Inferior parietal cortex (tissue), 1 donor: Measurements from ENCODE around the gene MED22.
"Not testable (repeated sequence)": the region's sequence is repeated elsewhere in the genome, so short reads cannot be mapped to it uniquely, and the experiment has no call there.

Experiments
- DNase-seq: peaks from one replicate; pipeline ENCODE4 v3.0.0-alpha.2; 2016; ENCODE audit errors: extremely low spot score

Gene MED22

DNA sequence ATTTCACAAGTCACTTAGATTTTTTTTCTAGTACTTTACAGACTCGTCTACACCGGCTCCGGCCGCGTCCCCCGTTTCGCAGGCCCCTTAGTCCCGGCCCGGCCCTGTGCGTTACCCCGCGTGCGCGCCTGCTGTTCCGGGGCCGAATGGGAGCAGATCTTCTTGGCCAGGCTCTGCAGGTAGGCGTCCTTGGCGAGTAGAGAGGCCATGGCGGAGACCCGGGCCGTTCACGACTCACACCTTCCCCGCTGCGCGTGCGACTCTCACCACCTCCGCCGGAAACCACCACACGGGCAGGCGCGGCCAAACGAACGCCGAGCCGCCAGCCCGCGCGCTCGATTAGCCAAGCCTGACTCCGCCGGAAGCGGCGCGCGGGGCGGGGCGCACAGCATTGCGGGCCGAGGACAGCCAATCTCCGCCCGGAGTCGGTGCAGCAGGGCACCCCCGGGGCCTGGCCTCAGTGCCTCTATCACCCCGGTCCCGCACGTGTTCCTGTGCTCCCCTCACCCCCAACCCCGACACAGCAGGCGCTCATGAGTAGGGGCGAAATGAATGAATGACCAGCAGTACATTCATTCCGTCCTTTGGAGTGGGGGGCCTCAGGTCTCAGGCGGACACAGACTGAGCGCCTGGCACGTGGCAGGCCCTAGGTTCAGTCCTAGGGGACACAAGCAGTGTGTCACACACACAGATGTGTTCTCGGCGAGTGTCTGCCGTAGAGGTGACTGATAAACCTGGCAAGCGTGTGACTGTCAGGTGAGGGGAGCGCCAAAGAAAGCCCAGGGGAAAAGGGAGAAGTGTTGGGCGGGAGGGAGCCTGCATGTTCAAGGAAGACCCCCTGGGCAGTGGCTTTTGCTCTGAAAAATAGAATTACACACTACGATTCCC is 11.8 kb downstream of the MED22 start, which contains the start of gene SURF6:
SURF6 (minus strand) TSS at position 265 of the 888 bp plus-strand sequence; CDS start at position 209, 56 bp downstream.
- DNase-seq: peak; percentile 93

- not testable (repeated sequence) for DNase-seq
Measured at GRCh38 chr9:133334888-133335287, 13.0 kb downstream of the MED22 start.

DNA sequence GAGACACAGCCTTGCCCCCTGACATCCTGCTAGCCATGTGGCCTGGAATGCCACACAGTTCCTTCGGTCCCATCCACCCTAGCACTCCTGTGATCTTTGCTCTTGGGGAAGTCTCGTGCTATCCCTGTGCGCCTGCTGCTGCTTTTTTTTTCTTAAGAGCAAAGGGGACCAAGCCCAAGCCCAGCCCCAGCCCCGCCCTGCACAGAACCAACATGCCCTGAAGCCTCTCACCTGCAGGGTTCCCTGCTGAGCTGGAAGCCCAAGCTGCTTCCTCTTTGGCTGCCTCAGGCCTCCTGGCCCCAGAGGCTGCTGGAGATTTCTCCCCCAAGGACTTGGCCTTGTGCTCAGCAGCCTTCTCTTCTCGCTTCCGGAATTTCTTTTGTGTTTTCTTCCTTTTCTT is 13.8 kb downstream of the MED22 start:
- no peak for DNase-seq

DNA sequence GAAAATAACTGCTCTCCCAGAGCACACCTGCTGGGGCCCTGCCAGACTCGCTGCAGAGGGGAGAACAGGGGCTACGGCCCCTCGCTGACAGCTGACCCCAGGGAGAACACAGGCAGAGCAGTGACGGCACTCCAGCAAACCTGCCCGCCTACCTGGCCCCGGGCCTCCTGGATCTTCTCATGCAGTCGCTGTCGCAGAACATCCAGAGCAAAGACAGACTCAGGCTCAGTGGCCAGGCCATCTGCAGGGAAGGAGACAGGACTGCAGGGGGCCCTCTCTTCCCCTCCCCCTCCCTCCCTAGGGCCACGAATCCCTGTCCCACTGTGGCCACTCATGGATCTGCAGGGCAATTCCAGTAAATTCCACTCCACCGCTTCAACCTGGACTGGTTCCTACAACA is 14.4 kb downstream of the MED22 start:
- no peak for DNase-seq

DNA sequence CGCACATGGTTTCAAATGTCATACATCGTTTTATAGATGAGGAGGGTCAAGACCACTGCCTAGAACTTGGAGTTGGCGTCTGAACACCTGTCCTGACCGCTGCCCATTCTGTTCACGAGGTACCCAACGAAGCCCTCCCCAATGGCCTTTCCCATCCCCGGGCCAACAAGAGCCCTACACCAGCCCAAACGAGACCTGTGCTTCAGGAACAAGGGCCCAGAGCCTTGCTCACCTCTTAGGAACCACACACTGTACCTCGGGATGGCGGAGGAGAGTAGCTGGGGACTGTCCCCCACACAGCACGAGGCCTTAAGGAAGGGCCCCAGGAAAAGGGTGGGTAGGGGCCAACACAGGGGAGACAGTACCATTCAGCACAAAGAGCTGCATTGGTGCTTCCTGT is 14.9 kb downstream of the MED22 start:
- no peak for DNase-seq

GRCh38 chr9:133332381-133332730 is 15.6 kb downstream of the MED22 start:
- DNase-seq: no peak

GRCh38 chr9:133331641-133332380 is 16.1 kb downstream of the MED22 start:
- DNase-seq: no peak

GRCh38 chr9:133331221-133331620 is 16.7 kb downstream of the MED22 start:
- no peak for DNase-seq

GRCh38 chr9:133329306-133330156 is 18.4 kb downstream of the MED22 start:
- not testable (repeated sequence) for DNase-seq

- no peak for DNase-seq
Measured at GRCh38 chr9:133327834-133328484, 20.0 kb downstream of the MED22 start.

- DNase-seq: not testable (repeated sequence)
Measured at GRCh38 chr9:133327021-133327420, 20.9 kb downstream of the MED22 start.

DNA sequence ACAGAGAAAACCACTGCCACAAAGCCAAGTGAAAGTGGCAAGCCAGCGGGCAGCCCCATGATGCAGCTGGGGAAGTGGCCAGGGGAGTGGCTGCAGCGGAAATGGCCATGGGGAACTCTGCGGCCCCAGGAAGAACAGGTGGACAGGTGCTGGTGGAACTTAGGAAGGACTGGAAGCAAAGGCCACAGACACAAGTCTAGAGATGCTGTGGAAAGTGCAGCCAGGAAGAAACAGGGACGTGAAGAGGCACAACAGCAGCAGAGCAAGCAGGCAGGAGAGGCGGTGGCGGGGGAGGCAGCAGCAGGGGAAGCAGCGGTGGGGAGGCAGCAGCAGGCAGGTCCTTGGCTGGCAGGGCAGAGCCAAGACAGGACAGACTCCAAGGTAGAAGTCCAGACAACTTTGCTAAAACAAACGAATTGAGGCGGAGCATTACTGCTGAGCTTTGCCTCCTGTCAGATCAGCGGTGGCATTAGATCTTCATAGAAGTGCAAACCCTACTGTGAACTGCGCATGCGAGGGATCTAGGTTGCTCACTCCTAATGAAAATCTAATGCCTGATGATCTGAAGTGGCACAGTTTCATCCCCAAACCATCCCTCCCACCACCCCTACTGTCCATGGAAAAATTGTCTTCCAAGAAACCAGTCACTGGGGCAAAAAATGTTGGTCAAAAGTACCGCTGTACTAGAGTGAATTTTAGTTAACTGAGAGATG is 23.8 kb downstream of the MED22 start:
- DNase-seq: no peak

GRCh38 chr9:133323211-133323610 is 24.7 kb downstream of the MED22 start:
- DNase-seq: no peak

DNA sequence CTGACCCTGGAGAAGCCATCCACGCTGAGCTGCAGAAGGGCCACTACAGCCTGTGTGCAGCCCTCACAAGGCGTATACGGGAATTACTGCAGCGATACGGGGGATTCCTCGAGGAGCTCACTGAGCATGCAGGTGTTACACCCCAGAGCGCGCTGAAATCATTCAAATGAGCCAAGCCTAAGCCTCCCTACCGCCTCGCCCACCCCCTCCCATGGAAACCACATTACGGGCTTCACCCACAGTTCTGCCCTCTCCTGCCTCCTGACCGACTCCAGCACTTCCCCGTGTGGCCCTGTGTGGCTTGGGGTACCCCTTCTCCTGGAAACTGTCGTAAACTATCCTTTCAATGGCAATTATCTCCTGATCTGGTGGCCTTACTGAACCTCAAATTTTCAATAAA is 25.2 kb downstream of the MED22 start:
- no peak for DNase-seq

DNA sequence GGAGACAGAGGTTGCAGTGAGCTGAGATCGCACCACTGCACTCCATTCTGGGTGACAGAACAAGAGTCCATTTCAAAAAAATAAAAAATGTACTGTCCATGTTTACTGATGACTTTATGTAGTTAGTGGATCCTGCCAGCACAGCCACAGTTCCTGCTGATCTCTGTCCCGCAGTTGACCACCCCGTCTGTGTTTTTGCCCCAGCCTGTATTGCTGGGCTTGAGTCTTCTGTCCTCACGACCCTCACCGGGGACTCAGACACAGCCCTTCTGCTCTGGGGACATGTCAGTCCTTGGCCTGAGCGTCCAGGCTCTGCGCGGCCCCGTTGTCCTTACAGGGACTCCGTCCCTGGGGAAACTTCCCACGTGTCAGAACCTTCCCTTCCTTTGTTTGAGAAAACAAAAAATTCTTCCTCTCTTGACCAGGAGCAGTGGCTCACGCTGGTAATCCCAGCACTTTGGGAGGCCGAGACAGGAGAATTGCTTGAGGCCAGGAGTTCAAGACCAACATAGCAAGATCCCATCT is 26.5 kb downstream of the MED22 start:
- no peak for DNase-seq

DNA sequence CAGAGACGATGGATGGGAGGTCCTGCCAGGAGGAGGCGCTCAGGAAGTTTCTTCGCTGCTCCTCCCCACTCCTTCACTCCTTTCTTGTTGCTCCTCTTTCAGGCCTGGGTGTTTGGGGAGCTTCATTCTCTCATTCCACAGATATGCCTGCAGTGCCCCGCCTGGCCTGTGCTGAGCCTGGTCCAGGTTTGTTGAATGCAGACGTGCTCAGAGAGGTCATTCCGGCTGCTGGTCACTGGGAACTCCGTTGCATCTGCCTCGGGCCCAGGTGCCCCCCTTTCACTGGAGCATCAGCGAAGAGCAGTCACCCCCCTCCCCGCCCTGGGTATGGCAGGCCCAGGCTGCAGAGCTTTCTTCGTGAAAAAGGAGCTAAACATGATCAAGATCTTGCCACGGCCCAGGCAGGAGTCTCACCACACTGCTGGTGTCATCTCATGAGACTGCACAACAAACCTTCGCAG is 27.5 kb downstream of the MED22 start:
- no peak for DNase-seq

DNA sequence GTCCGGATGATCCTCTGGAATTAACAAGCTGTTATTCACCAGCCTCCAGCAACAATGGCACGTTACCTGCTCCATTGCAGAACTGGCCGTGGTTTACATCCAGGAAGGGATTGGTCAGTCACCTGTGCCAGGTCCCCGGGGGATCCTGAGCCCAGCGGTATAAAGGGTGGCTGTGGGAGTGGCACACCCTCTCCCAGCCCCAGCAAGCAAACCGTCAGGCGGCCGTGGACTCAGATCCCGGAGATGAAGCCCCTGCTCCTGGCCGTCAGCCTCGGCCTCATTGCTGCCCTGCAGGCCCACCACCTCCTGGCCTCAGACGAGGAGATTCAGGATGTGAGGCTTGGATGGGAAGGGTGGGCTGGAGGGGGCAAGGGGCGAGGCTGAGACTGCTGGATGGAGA is 30.4 kb downstream of the MED22 start:
- DNase-seq: not testable (repeated sequence)

- DNase-seq: no peak
Measured at GRCh38 chr9:133315997-133316396, 31.9 kb downstream of the MED22 start.

DNA sequence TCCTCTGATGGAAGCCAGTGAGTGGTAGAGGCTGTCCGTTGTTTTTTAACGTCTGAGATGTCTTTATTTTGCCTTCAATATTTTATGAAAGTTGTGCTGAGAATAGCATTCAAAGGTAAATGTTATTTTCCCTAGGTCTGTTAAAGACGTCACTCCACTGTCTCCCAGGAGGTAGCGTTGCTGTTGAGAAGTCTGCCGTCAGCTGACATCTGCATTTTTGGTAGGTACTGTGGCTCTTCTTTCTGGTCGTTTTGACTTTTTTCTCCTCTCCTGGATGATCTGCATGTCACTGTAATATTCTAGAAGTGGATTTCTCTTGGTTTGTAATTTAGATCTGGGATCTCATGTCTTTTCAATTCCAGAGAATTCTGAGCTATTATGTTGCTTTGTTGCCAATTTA is 38.3 kb downstream of the MED22 start:
- no peak for DNase-seq

- DNase-seq: no peak
Measured at GRCh38 chr9:133307301-133307700, 40.6 kb downstream of the MED22 start.
